SK-N-SH treated with all-trans-retinoic acid at 6 μM for 48 hours (cell line): ENCODE data around the gene RPL27A.

Experiments used
- RARB ChIP-seq: fragments of 250-450 bp; sonication (Bioruptor Pico); IDR thresholded peaks from 2 replicates; pipeline ENCODE4 v1.8.0; 2021; ENCODE audit warnings: mild to moderate bottlenecking, moderate library complexity
- SNAI2 ChIP-seq: fragments of 250-450 bp; sonication (Bioruptor Pico); IDR thresholded peaks from 2 replicates; pipeline ENCODE4 v1.5.0; 2020; ENCODE audit warnings: mild to moderate bottlenecking, moderate library complexity
- TCF4 ChIP-seq: fragments of 250-450 bp; sonication (Bioruptor Pico); IDR thresholded peaks from 2 replicates; pipeline ENCODE4 v1.8.0; 2021; ENCODE audit warnings: mild to moderate bottlenecking, moderate library complexity, borderline replicate concordance
- TSHZ2 ChIP-seq: fragments of 250-450 bp; sonication (Bioruptor Pico); IDR thresholded peaks from 2 replicates; pipeline ENCODE4 v1.5.0; 2020; ENCODE audit warnings: mild to moderate bottlenecking, moderate library complexity
- ZFP30 ChIP-seq: fragments of 450-650 bp; formaldehyde crosslinking; IDR thresholded peaks from 2 replicates; pipeline ENCODE4 v1.5.0; 2022; ENCODE audit warnings: mild to moderate bottlenecking, moderate library complexity

DNA sequence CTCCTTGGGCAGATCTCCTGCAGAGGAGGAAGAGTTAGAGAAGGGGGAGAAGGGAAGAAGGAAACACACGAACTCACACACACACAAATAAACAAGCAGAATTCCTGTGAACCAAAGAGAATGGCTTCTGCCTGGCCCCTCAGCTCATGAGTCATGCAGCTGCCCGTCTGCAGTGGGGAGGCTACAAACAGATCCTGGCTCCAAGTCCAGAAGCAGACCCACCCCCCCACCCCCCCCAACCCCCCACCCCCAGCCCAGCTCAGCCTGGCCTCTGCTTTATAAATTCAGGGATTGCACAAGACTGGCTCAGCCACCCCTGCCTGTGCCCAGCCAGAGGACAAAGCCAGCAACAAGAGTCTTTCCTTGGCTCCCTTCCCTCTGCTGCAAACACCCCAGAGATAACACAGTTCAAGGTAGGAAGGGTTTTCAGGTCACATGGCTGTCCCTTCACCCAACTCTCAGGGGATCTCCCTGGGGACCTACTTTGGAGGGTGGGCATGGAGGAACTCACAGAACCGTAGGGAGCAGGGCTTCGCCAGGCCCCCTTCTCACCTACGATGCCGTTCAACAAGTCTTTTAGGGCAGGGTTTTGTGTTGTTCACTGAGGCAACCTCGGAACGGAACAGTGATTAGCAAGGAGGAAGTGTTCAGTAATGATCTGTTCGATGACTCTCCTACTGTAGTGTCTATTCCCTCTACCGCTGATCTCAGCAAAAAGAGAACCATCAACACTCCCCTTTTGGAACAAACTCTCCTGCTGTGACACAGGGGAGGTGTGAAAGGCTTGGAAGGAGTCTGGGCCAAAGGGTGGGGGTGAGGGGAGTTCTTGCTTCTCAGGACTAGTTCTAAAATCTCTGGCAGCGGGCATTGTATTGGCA, 35.5 kb downstream of the RPL27A start:
- TF ChIP-seq ZFP30 (CRISPR knock-in tag) (no peak), SNAI2 (no peak), TCF4 (no peak), TSHZ2 (CRISPR knock-in tag) (no peak), RARB (no peak)
